HepG2 (cell line): ENCODE measurements around the gene FUT8. TPM values are rescaled to one million over a fixed set of nuclear protein-coding genes. Genes with fewer than 3 reads are reported as not detected.

Experiments
- ATAC-seq: fragments of 200-7000 bp; cut with Tn5 transposase; 3 replicates; pipeline ENCODE4 v1.9.1; 2020; ENCODE audit warnings: mild to moderate bottlenecking, moderate library complexity
- BruUV-seq: library from RNA; stranded (reverse); fragments of 400-500 nt; replicated peaks from 2 replicates; lab custom pipeline; 2021; lab: Mats Ljungman, UMichigan
- CTCF ChIA-PET: fragments of 300-600 bp; formaldehyde crosslinking; extraction: SDS; loops from one replicate; lab custom pipeline; 2021; ENCODE audit warnings: low total read pairs, inconsistent platforms, low intra/inter-chr PET ratio; lab: Yijun Ruan, JAX
- POLR2A ChIA-PET: fragments of 350-600 bp; sonication (Branson Sonifier 250); formaldehyde crosslinking; loops from one replicate; lab custom pipeline; 2020; ENCODE audit warnings: antibody characterized with exemption, inconsistent platforms; lab: Yijun Ruan, JAX
- DNase-seq: peaks from one replicate; pipeline ENCODE4 v3.0.0-alpha.2; 2015; ENCODE audit warnings: low spot score
- FAIRE-seq: peaks from 3 replicates; lab custom pipeline; 2011; peaks lifted over from hg19 to GRCh38; lab: Jason Lieb, UNC
- H2AFZ ChIP-seq: one replicate; pipeline ENCODE4 v1.6.1; 2011; ENCODE audit warnings: low read length, inconsistent platforms
- H3K27ac ChIP-seq: fragments of 300-600 bp; 3 replicates; pipeline ENCODE4 v1.8.0; 2011; ENCODE audit warnings: mixed run types, mild to moderate bottlenecking, mixed read lengths, low read length, inconsistent platforms; ENCODE audit not compliant: insufficient read depth; ENCODE audit errors: extremely low read length
- H3K27me3 ChIP-seq, 2 experiments: fragments of 200-600 bp in 1 of 2; 2 replicates in 1 of 2; 3 replicates in 1 of 2; pipeline versions ENCODE4 v1.6.0 to v1.8.0; 2011; ENCODE audit warnings: low read length in 2 of 2, mild to moderate bottlenecking in 2 of 2, moderate library complexity in 2 of 2, inconsistent platforms in 1 of 2; ENCODE audit not compliant: insufficient read depth in 2 of 2, control insufficient read depth in 1 of 2
- H3K36me3 ChIP-seq, 2 experiments: fragments of 200-600 bp in 1 of 2; replicated peaks in 1 of 2; 2 replicates in 1 of 2; 3 replicates in 1 of 2; pipeline versions ENCODE4 v1.5.1 to v1.8.0; 2011; ENCODE audit warnings: low read length in 2 of 2, inconsistent platforms in 1 of 2; ENCODE audit not compliant: insufficient read depth in 2 of 2, control insufficient read depth in 1 of 2
- H3K4me1 ChIP-seq: 2 replicates; pipeline ENCODE4 v1.5.1; 2012; ENCODE audit warnings: low read length, inconsistent platforms; ENCODE audit not compliant: insufficient read depth
- H3K4me2 ChIP-seq: 2 replicates; pipeline ENCODE4 v1.6.0; 2011; ENCODE audit warnings: low read depth, low read length, inconsistent platforms
- H3K4me3 ChIP-seq, 3 experiments: fragments of 200-600 bp in 1 of 3; sonication (generic), shearing (Covaris generic) in 1 of 3; replicated peaks in 1 of 3; 2 replicates each; pipeline ENCODE4 v1.5.1; 2011 to 2016; ENCODE audit warnings: low read length in 3 of 3, inconsistent platforms in 2 of 3, low read depth in 2 of 3, mild to moderate bottlenecking in 2 of 3, control low read depth in 1 of 3, mixed read lengths in 1 of 3; ENCODE audit not compliant: insufficient read depth in 1 of 3
- H3K79me2 ChIP-seq: one replicate; pipeline ENCODE4 v1.6.1; 2011; ENCODE audit warnings: low read length, inconsistent platforms; ENCODE audit not compliant: insufficient read depth
- H3K9ac ChIP-seq: 2 replicates; pipeline ENCODE4 v1.6.0; 2011; ENCODE audit warnings: mild to moderate bottlenecking, low read depth, low read length, inconsistent platforms; ENCODE audit not compliant: insufficient read depth
- H3K9me3 ChIP-seq: 2 replicates; pipeline ENCODE4 v1.5.1; 2012; ENCODE audit warnings: mild to moderate bottlenecking, low read length
- H4K20me1 ChIP-seq: 2 replicates; pipeline ENCODE4 v1.6.0; 2011; ENCODE audit warnings: inconsistent platforms, mild to moderate bottlenecking, low read length, moderate library complexity; ENCODE audit not compliant: insufficient read depth
- ADNP ChIP-seq: sonication (generic); formaldehyde crosslinking; IDR thresholded peaks from 2 replicates; pipeline ENCODE4 v1.4.0; 2020; ENCODE audit warnings: missing genetic modification reagents
- PRMT3 ChIP-seq: sonication (generic); formaldehyde crosslinking; IDR thresholded peaks from 2 replicates; pipeline ENCODE4 v1.8.1; 2022; ENCODE audit warnings: low read depth, mild to moderate bottlenecking, moderate library complexity, missing genetic modification reagents, borderline replicate concordance
- SATB2 ChIP-seq: sonication (generic); formaldehyde crosslinking; IDR thresholded peaks from 2 replicates; pipeline ENCODE4 v1.5.0; 2020; ENCODE audit warnings: missing genetic modification reagents
- SUZ12 ChIP-seq: fragments of 150-350 bp; IDR thresholded peaks from 2 replicates; pipeline ENCODE4 v1.6.1; 2014; ENCODE audit warnings: low read depth, low read length
- ZNF343 ChIP-seq: sonication (generic); formaldehyde crosslinking; IDR thresholded peaks from 2 replicates; pipeline ENCODE4 v1.4.0; 2020; ENCODE audit warnings: mild to moderate bottlenecking, missing genetic modification reagents
- ZNF564 ChIP-seq: sonication (generic); formaldehyde crosslinking; IDR thresholded peaks from 2 replicates; pipeline ENCODE4 v1.8.1; 2023; ENCODE audit warnings: mild to moderate bottlenecking, missing genetic modification reagents
- ZSCAN31 ChIP-seq: sonication (generic); formaldehyde crosslinking; IDR thresholded peaks from 2 replicates; pipeline ENCODE4 v1.5.0; 2020; ENCODE audit warnings: low read depth, mild to moderate bottlenecking, missing genetic modification reagents
- WGBS: methylation state at CpG from one replicate; pipeline ENCODE4 v1.1.6; 2017; ENCODE audit warnings: low lambda C conversion rate; 5-methylcytosine and 5-hydroxymethylcytosine counted together
- in situ Hi-C: cut with HindIII; loops from 2 replicates; pipeline ENCODE4 v1.10.0; 2017; ENCODE audit warnings: low pct_unique_long_range_greater_than_20kb; ENCODE audit not compliant: extremely low pct_ligation_motif_present
- intact Hi-C: fragments of 100-400 bp; cut with micrococcal nuclease; formaldehyde crosslinking; loops from one replicate; pipeline ENCODE4 v1.10.0; 2022; ENCODE audit not compliant: unreplicated experiment
- polyA plus RNA-seq, 8 experiments: library from polyadenylated mRNA; depleted of rRNA in 3 of 8; stranded (reverse) in 7 of 8; unstranded in 1 of 8; fragments of >200 nt; fragmentation: Illumina TruSeq in 4 of 8; extraction: Trizol in 4 of 8; gene quantifications; 2 replicates each; pipeline versions ENCODE4 v1.2.1 to v1.2.3, GENCODE V29; 2011 to 2016; ENCODE audit warnings: low read depth in 4 of 8, missing spikeins in 1 of 8, mixed read lengths in 1 of 8; ENCODE audit not compliant: insufficient read depth in 1 of 8
- total RNA-seq, 5 experiments: library from RNA; depleted of rRNA; stranded (reverse); fragments of >200 nt; fragmentation: Illumina TruSeq; extraction: Trizol; gene quantifications; 2 replicates each; pipeline ENCODE4 v1.2.3, GENCODE V29; 2016; ENCODE audit warnings: low read depth in 1 of 5
- TF ChIP-seq, protein P1 (sequence below): sonication (generic); formaldehyde crosslinking; IDR thresholded peaks from 2 replicates; pipeline ENCODE4 v1.5.0; 2020; ENCODE audit warnings: missing genetic modification reagents
- TF ChIP-seq, protein P2 (sequence below): sonication (generic); formaldehyde crosslinking; IDR thresholded peaks from 2 replicates; pipeline ENCODE4 v1.5.1; 2020; ENCODE audit warnings: mild to moderate bottlenecking, missing genetic modification reagents, moderate library complexity
- TF ChIP-seq, protein P3 (sequence below): sonication (generic); formaldehyde crosslinking; IDR thresholded peaks from 2 replicates; pipeline ENCODE4 v1.8.1; 2023; ENCODE audit warnings: missing genetic modification reagents, mild to moderate bottlenecking, borderline replicate concordance
- TF ChIP-seq, protein P4 (sequence below): IDR thresholded peaks from 2 replicates; pipeline ENCODE4 v1.6.1; 2012; ENCODE audit warnings: low read depth, low read length, improper control_type of control experiment
- TF ChIP-seq, protein P5 (sequence below): sonication (generic); formaldehyde crosslinking; IDR thresholded peaks from 2 replicates; pipeline ENCODE4 v1.5.0; 2020; ENCODE audit warnings: missing genetic modification reagents, mild to moderate bottlenecking, borderline replicate concordance
- TF ChIP-seq, protein P6 (sequence below): sonication (generic); formaldehyde crosslinking; conservative IDR thresholded peaks from 2 replicates; pipeline ENCODE4 v1.8.0; 2022; ENCODE audit warnings: mild to moderate bottlenecking, moderate library complexity, missing genetic modification reagents

FUT8 gene
- total and polyA plus RNA-seq, 2 of the 13 experiments (the other 11 are each of a cell fraction or from before 2014, with no cell fraction given) = 9.3 to 17.5 TPM

DNA sequence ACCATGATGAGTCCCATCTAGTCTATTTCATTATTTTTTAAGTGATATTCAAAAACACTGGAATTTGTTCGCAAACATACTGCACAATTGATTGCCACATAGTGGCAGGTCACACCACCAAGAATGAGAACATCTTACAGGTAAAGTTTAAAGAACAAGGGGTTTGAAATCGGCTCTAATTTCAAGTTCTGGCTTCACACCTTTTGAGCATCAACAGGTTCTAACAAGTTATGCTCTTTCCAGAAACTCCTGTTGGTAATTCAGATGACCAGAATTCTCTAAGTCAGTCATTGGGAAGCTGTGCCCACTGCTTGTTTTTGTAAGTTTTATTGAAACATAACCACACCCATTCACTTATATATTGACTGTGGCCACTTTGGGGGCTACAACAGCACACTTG lies 336.3 kb downstream of the FUT8 start:
- no peaks in the 10 kb centered on the region for H4K20me1 ChIP-seq
- H3K9ac ChIP-seq = no peak overlapping the region
- BruUV-seq = no TSS peak
- TF ChIP-seq, protein P1, sequence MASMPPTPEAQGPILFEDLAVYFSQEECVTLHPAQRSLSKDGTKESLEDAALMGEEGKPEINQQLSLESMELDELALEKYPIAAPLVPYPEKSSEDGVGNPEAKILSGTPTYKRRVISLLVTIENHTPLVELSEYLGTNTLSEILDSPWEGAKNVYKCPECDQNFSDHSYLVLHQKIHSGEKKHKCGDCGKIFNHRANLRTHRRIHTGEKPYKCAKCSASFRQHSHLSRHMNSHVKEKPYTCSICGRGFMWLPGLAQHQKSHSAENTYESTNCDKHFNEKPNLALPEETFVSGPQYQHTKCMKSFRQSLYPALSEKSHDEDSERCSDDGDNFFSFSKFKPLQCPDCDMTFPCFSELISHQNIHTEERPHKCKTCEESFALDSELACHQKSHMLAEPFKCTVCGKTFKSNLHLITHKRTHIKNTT (CRISPR knock-in tag) = no peak
- TF ChIP-seq PRMT3 (no peak), ADNP (CRISPR knock-in tag) (no peak), SUZ12 (no peak), ZNF564 (CRISPR knock-in tag) (no peak), ZSCAN31 (CRISPR knock-in tag) (no peak), SATB2 (CRISPR knock-in tag) (no peak), ZNF343 (no peak)
- TF ChIP-seq, protein P2, sequence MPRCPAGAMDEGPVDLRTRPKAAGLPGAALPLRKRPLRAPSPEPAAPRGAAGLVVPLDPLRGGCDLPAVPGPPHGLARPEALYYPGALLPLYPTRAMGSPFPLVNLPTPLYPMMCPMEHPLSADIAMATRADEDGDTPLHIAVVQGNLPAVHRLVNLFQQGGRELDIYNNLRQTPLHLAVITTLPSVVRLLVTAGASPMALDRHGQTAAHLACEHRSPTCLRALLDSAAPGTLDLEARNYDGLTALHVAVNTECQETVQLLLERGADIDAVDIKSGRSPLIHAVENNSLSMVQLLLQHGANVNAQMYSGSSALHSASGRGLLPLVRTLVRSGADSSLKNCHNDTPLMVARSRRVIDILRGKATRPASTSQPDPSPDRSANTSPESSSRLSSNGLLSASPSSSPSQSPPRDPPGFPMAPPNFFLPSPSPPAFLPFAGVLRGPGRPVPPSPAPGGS = no peak
- TF ChIP-seq, protein P3, sequence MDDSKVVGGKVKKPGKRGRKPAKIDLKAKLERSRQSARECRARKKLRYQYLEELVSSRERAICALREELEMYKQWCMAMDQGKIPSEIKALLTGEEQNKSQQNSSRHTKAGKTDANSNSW = no peak
- TF ChIP-seq, protein P4, sequence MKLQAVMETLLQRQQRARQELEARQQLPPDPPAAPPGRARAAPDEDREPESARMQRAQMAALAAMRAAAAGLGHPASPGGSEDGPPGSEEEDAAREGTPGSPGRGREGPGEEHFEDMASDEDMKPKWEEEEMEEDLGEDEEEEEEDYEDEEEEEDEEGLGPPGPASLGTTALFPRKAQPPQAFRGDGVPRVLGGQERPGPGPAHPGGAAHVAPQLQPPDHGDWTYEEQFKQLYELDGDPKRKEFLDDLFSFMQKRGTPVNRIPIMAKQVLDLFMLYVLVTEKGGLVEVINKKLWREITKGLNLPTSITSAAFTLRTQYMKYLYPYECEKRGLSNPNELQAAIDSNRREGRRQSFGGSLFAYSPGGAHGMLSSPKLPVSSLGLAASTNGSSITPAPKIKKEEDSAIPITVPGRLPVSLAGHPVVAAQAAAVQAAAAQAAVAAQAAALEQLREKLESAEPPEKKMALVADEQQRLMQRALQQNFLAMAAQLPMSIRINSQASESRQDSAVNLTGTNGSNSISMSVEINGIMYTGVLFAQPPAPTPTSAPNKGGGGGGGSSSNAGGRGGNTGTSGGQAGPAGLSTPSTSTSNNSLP = no peak
- TF ChIP-seq, protein P5, sequence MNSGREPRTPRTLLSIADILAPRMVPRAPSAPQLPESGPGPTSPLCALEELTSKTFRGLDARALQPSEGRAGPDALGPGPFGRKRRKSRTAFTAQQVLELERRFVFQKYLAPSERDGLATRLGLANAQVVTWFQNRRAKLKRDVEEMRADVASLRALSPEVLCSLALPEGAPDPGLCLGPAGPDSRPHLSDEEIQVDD = no peak
- TF ChIP-seq, protein P6, sequence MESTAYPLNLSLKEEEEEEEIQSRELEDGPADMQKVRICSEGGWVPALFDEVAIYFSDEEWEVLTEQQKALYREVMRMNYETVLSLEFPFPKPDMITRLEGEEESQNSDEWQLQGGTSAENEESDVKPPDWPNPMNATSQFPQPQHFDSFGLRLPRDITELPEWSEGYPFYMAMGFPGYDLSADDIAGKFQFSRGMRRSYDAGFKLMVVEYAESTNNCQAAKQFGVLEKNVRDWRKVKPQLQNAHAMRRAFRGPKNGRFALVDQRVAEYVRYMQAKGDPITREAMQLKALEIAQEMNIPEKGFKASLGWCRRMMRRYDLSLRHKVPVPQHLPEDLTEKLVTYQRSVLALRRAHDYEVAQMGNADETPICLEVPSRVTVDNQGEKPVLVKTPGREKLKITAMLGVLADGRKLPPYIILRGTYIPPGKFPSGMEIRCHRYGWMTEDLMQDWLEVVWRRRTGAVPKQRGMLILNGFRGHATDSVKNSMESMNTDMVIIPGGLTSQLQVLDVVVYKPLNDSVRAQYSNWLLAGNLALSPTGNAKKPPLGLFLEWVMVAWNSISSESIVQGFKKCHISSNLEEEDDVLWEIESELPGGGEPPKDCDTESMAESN (CRISPR knock-in tag) = no peak
- TF ChIP-seq, all 625 proteins: peak for 0
- ATAC-seq (no peak), DNase-seq (no peak), FAIRE-seq (no peak)
- H3K27ac ChIP-seq = no peak overlapping the region
- no peaks in the 10 kb centered on the region for H3K36me3 ChIP-seq
- CTCF ChIA-PET = no interaction called here
- peaks cover 40% of the 10 kb centered on the region for H3K4me1 ChIP-seq
- no peaks in the 10 kb centered on the region for H3K9me3 ChIP-seq
- H3K4me3 ChIP-seq = no peak overlapping the region
- POLR2A ChIA-PET = no interaction called here
- H3K27me3 ChIP-seq = no peaks in the 10 kb centered on the region
- H3K4me2 ChIP-seq = no peak overlapping the region
- intact Hi-C loops (no loop called here), in situ Hi-C loops (no loop called here)
- no peaks in the 10 kb centered on the region for H3K79me2 ChIP-seq
- no peak overlapping the region for H2AFZ ChIP-seq
- 80% methylated on average over 2 of the region's 2 CpGs for WGBS
